ENCODE measurements around the gene SNRK.

Gene SNRK, protein sequence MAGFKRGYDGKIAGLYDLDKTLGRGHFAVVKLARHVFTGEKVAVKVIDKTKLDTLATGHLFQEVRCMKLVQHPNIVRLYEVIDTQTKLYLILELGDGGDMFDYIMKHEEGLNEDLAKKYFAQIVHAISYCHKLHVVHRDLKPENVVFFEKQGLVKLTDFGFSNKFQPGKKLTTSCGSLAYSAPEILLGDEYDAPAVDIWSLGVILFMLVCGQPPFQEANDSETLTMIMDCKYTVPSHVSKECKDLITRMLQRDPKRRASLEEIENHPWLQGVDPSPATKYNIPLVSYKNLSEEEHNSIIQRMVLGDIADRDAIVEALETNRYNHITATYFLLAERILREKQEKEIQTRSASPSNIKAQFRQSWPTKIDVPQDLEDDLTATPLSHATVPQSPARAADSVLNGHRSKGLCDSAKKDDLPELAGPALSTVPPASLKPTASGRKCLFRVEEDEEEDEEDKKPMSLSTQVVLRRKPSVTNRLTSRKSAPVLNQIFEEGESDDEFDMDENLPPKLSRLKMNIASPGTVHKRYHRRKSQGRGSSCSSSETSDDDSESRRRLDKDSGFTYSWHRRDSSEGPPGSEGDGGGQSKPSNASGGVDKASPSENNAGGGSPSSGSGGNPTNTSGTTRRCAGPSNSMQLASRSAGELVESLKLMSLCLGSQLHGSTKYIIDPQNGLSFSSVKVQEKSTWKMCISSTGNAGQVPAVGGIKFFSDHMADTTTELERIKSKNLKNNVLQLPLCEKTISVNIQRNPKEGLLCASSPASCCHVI

GRCh38 chr3:43286115-43286840, at the start of gene SNRK:
TSS of gene SNRK (plus strand) at chr3:43286540. CDS start at chr3:43303204, 16,664 bp downstream.
- peak within 1 kb of the TSS; percentile 91 for H3K4me3 Mint-ChIP-seq
- H3K9me3 Mint-ChIP-seq, result no peaks in the 10 kb centered on the region
- DNase-seq, result peak; percentile 97
- peaks cover 7% of the 10 kb centered on the region for H3K36me3 Mint-ChIP-seq (ENCODE audit: low read depth)
- no peaks in the 10 kb centered on the region for H3K27me3 Mint-ChIP-seq
- H3K27ac Mint-ChIP-seq, result peak within 1 kb of the TSS; percentile 97
- peak; percentile 72 for ATAC-seq
- peaks cover 48% of the 10 kb centered on the region for H3K4me1 Mint-ChIP-seq

- H3K9me3 Mint-ChIP-seq, result peaks cover 7% of the 10 kb centered on the region
- no peak for DNase-seq
- no peak overlapping the region for H3K27ac Mint-ChIP-seq
- peaks cover 26% of the 10 kb centered on the region for H3K4me1 Mint-ChIP-seq
- no peaks in the 10 kb centered on the region for H3K27me3 Mint-ChIP-seq
- no peak for ATAC-seq
- H3K4me3 Mint-ChIP-seq, result no peak overlapping the region
- no peaks in the 10 kb centered on the region for H3K36me3 Mint-ChIP-seq (ENCODE audit: low read depth)
These were observed 47.5 kb upstream of the SNRK start for GRCh38 chr3:43238801-43239200.

- H3K4me3 Mint-ChIP-seq, result no peak overlapping the region
- ATAC-seq (no peak), DNase-seq (no peak)
- H3K9me3 Mint-ChIP-seq, result peaks cover 7% of the 10 kb centered on the region
- H3K36me3 Mint-ChIP-seq (ENCODE audit: low read depth), result no peaks in the 10 kb centered on the region
- H3K27ac Mint-ChIP-seq, result no peak overlapping the region
- H3K27me3 Mint-ChIP-seq, result no peaks in the 10 kb centered on the region
- H3K4me1 Mint-ChIP-seq, result peaks cover 36% of the 10 kb centered on the region
These were observed 46.6 kb upstream of the SNRK start for GRCh38 chr3:43239755-43240154.

DNA sequence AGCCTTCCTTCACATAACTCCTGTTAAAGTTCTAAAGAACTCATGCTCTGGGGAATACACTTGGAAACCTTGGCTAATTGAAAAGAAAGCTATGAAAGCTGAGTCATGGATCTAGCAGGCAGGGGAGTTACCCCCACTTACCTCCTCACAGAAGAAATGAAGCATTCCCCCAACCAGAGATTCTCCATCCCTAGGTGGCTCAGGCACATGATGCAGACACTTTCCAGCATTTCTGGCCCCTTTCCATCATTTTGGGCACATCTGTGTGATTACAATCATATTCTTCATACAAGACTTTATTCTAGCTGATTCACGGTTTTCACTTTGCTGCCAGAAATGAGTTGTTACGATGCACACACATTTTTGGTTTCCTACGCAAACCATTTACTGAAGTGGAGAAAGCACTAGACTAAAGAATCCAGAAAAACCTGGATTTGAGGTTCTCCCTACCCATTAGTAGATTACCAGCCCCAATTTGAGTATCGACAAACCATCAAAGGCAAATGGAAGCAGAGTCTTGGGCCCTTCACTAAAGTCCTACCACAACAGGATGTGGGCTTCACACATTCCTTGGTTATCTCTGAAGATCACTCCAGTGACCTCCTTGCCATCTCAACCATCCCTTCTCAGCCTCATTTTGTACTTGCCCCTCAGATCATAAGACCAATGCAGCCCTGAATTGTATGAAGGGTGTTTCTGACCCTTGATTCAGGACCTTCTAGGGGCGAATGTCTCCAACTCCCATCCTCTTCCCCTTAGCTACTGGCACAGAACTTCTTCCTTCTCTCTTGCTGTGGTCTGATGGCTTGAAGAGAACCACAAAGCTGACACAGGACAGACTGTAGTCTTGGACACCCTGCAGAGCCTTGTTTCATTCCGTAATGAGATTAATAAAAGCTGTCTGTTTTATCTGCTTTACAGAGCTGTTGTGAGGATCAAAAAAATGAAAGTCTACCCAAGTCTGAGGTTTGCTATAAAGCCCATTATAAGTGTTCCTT, 42.5 kb upstream of the SNRK start:
- no peaks in the 10 kb centered on the region for H3K27me3 Mint-ChIP-seq
- ATAC-seq, result peak; percentile 66

DNA sequence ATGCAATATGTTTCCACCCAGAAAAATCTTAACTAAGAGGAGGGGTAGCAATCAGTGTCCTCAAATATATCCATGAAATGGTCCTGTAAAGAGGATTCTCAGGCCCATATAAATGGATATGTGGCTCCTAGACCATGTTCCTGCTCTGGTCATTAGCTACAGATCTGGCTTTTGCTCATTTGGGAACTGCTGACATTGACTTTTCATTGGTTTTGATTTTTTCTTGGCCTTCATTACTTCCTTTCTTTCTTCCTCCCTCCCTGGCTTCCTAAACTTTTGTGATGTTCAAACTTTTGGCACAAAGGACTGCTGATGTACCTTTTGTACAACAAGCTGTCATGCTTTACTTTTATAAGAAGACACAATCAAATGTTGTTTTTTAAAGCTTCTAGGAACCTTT, 41.6 kb upstream of the SNRK start:
- no peak for DNase-seq
- H3K27me3 Mint-ChIP-seq, result no peaks in the 10 kb centered on the region
- H3K4me3 Mint-ChIP-seq, result no peak overlapping the region
- no peaks in the 10 kb centered on the region for H3K36me3 Mint-ChIP-seq (ENCODE audit: low read depth)
- ATAC-seq, result no peak
- peaks cover 3% of the 10 kb centered on the region for H3K9me3 Mint-ChIP-seq
- no peak overlapping the region for H3K27ac Mint-ChIP-seq
- peaks cover 50% of the 10 kb centered on the region for H3K4me1 Mint-ChIP-seq

More for the DNA sequence above, 42.5 kb upstream of the SNRK start:
- Mint-ChIP-seq H3K4me3 (peak overlapping the region; percentile 13), H3K27ac (no peak overlapping the region), H3K9me3 (peaks cover 7% of the 10 kb centered on the region), H3K36me3 (ENCODE audit: low read depth) (no peaks in the 10 kb centered on the region), H3K4me1 (peaks cover 51% of the 10 kb centered on the region)
- no peak for DNase-seq

- Mint-ChIP-seq H3K27me3 (peaks cover 3% of the 10 kb centered on the region), H3K36me3 (ENCODE audit: low read depth) (no peaks in the 10 kb centered on the region), H3K4me3 (no peak overlapping the region), H3K9me3 (no peaks in the 10 kb centered on the region), H3K4me1 (peaks cover 50% of the 10 kb centered on the region), H3K27ac (peak overlapping the region; percentile 11)
- DNase-seq (no peak), ATAC-seq (no peak)
These were observed 39.4 kb upstream of the SNRK start for GRCh38 chr3:43246976-43247375.

DNA sequence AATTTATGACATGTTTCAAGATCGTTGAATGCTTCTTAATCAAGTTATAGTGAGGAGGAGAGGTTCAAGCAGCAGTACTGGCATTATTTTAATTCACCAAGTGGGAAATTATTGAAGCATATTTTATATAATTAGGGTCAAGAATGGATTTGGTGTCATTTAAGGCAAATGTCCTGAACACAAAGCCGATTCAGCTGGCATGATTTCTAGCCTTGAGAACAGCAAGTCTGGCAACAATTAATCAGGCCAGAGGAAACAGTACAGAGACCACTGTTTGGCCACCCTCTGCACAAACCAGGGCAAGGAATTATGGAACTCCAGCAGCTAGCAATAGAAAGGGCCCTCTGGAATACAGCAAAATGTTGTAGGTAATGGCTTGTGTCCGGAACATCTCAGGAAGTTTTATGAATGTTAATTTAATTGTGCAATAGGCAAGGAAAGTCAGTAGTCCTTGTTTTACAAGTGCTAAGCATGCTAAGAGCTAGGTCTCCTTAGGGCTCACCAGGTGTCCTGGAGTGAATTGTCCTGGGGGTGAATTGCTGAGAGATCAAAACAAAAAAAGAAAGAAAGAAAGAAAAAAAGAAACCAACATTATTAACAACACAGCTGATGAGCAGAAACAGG, 38.7 kb upstream of the SNRK start:
- Mint-ChIP-seq H3K27ac (no peak overlapping the region), H3K4me1 (peaks cover 50% of the 10 kb centered on the region), H3K9me3 (no peaks in the 10 kb centered on the region), H3K36me3 (ENCODE audit: low read depth) (no peaks in the 10 kb centered on the region), H3K4me3 (no peak overlapping the region), H3K27me3 (peaks cover 3% of the 10 kb centered on the region)
- ATAC-seq, result no peak
- DNase-seq, result no peak

- Mint-ChIP-seq H3K27me3 (peaks cover 3% of the 10 kb centered on the region), H3K4me1 (peaks cover 45% of the 10 kb centered on the region), H3K9me3 (no peaks in the 10 kb centered on the region), H3K4me3 (no peak overlapping the region), H3K27ac (no peak overlapping the region), H3K36me3 (ENCODE audit: low read depth) (no peaks in the 10 kb centered on the region)
- DNase-seq (no peak), ATAC-seq (no peak)
These were observed 38.2 kb upstream of the SNRK start for GRCh38 chr3:43248185-43248583.

- H3K36me3 Mint-ChIP-seq (ENCODE audit: low read depth), result no peaks in the 10 kb centered on the region
- no peak overlapping the region for H3K27ac Mint-ChIP-seq
- H3K4me1 Mint-ChIP-seq, result peaks cover 37% of the 10 kb centered on the region
- H3K4me3 Mint-ChIP-seq, result no peak overlapping the region
- H3K9me3 Mint-ChIP-seq, result no peaks in the 10 kb centered on the region
- ATAC-seq (no peak), DNase-seq (no peak)
- peaks cover 3% of the 10 kb centered on the region for H3K27me3 Mint-ChIP-seq
These were observed 37.4 kb upstream of the SNRK start for GRCh38 chr3:43248973-43249372.

DNA sequence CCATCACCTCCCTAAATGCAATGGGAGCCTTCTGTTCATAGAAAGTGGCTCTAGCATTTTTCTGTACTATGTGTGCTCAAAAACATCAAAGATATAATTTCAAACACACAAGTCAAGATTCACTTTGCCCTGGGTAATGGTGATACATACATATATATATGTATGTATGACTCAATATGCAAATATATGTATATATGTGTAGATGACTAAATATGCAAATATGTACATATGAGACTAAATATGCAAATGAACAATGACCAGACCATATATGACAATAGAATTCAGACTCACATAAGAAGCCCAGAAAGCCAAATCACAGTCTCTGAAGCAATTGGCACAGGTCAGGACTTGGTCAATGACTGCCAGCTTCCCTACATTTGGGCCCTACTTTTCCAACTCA, 36.9 kb upstream of the SNRK start:
- H3K4me1 Mint-ChIP-seq, result peaks cover 33% of the 10 kb centered on the region
- ATAC-seq (no peak), DNase-seq (no peak)
- peaks cover 3% of the 10 kb centered on the region for H3K27me3 Mint-ChIP-seq
- H3K9me3 Mint-ChIP-seq, result no peaks in the 10 kb centered on the region
- no peaks in the 10 kb centered on the region for H3K36me3 Mint-ChIP-seq (ENCODE audit: low read depth)
- H3K27ac Mint-ChIP-seq, result no peak overlapping the region
- H3K4me3 Mint-ChIP-seq, result no peak overlapping the region

GRCh38 chr3:43253294-43253693, 33.0 kb upstream of the SNRK start:
- Mint-ChIP-seq H3K9me3 (no peaks in the 10 kb centered on the region), H3K4me1 (peaks cover 24% of the 10 kb centered on the region), H3K36me3 (ENCODE audit: low read depth) (no peaks in the 10 kb centered on the region), H3K27me3 (peaks cover 3% of the 10 kb centered on the region), H3K27ac (no peak overlapping the region), H3K4me3 (no peak overlapping the region)
- no peak for DNase-seq
- no peak for ATAC-seq

GRCh38 chr3:43254125-43254524, 32.2 kb upstream of the SNRK start:
- no peaks in the 10 kb centered on the region for H3K9me3 Mint-ChIP-seq
- H3K27ac Mint-ChIP-seq, result no peak overlapping the region

GRCh38 chr3:43255662-43256061, 30.7 kb upstream of the SNRK start:
- peaks cover 22% of the 10 kb centered on the region for H3K4me1 Mint-ChIP-seq
- H3K36me3 Mint-ChIP-seq (ENCODE audit: low read depth), result no peaks in the 10 kb centered on the region
- peak overlapping the region; percentile 17 for H3K27ac Mint-ChIP-seq
- ATAC-seq, result no peak
- no peaks in the 10 kb centered on the region for H3K9me3 Mint-ChIP-seq
- no peak for DNase-seq
- H3K4me3 Mint-ChIP-seq, result no peak overlapping the region
- H3K27me3 Mint-ChIP-seq, result peaks cover 3% of the 10 kb centered on the region

More at GRCh38 chr3:43254125-43254524, 32.2 kb upstream of the SNRK start:
- ATAC-seq (no peak), DNase-seq (no peak)
- no peaks in the 10 kb centered on the region for H3K36me3 Mint-ChIP-seq (ENCODE audit: low read depth)
- H3K4me1 Mint-ChIP-seq, result peaks cover 22% of the 10 kb centered on the region
- H3K4me3 Mint-ChIP-seq, result no peak overlapping the region
- H3K27me3 Mint-ChIP-seq, result peaks cover 3% of the 10 kb centered on the region
